ENCODE data around the gene ANKRD13B.

DNA sequence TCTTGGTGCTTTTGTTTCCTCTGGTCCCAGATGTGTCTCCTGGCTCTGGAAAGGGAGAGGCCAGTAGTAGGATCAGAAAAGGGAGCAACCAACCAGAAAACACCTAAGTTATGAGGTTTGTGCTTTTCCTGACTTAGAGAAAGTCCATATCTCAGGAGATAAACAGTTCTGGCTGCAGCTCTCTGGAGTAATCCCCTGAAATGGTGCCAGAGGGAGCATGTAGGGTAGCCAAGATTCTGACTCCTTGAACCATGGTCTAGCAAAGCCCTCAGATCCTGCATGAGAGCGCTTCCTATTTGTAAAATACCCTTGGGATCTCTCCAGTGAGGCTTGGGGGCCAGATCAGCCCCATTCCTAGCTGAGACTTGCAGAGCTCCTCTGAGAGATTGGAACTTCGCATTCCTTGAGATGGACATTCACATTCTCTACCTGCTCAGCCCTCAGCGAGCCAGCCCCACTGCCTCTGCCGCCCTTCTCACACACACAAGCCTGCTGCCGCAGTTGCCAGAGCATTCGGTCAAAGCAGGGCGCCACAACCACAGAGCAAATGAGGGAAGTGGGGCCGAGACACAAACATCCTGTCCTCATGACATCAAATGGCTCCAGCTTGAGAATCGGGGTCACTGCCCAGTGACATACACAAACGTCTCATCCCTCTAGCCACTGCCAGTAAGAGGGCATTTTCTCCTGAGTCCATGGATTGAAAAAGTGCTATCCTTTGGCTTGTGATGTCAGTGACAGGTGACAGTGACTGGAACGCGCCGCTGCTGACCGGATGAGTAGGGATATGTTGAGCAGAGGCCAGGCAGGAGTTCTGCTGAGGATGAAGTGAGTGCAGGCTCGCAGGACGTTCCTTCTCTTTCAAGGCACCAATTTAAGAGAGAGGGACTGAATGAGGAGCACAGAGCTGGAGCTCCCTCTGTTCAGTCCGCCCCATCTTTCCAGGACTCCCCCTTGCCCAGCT, 31.1 kb upstream of the ANKRD13B start:
- TF ChIP-seq POLR2AphosphoS5 (IDR thresholded peaks at IDR 0.05; ENCODE audit: low read depth, low read length) = no peak
- no peak for TF ChIP-seq POLR2A (IDR thresholded peaks at IDR 0.05; ENCODE audit: low read depth, low read length)
